Liver (tissue), 9 donors: ENCODE data around the gene MSH6. TPM values are rescaled to one million over a fixed set of nuclear protein-coding genes. Genes with fewer than 3 reads are reported as not detected.

Experiments
- DNase-seq: peaks from one replicate; pipeline ENCODE4 v3.0.0-alpha.2; 2017; ENCODE audit warnings: low spot score
- H3K27ac ChIP-seq, 2 donors: one replicate each; pipeline ENCODE4 v1.7.0; 2013; ENCODE audit warnings: inconsistent platforms in 2 of 2, low read length in 2 of 2, control low read depth in 1 of 2, low read depth in 1 of 2, mild to moderate bottlenecking in 1 of 2
- H3K27me3 ChIP-seq, 4 donors: one replicate each; pipeline versions ENCODE4 v1.6.1 to v1.7.0; 2013; ENCODE audit warnings: low read length in 3 of 4, inconsistent platforms in 1 of 4, mild to moderate bottlenecking in 1 of 4, moderate library complexity in 1 of 4; ENCODE audit not compliant: control insufficient read depth in 4 of 4, insufficient read depth in 4 of 4
- H3K36me3 ChIP-seq, 4 donors: one replicate each; pipeline versions ENCODE4 v1.6.1 to v1.7.0; 2013; ENCODE audit warnings: low read length in 3 of 4, mild to moderate bottlenecking in 3 of 4, low read depth in 1 of 4, moderate library complexity in 1 of 4; ENCODE audit not compliant: control insufficient read depth in 4 of 4, insufficient read depth in 3 of 4
- H3K4me1 ChIP-seq, 4 donors: one replicate each; pipeline versions ENCODE4 v1.6.1 to v1.7.0; 2013; ENCODE audit warnings: low read length in 3 of 4, mild to moderate bottlenecking in 3 of 4, moderate library complexity in 1 of 4; ENCODE audit not compliant: control insufficient read depth in 4 of 4, insufficient read depth in 4 of 4
- H3K4me3 ChIP-seq, 3 donors: one replicate each; pipeline versions ENCODE4 v1.6.1 to v1.7.0; 2013; ENCODE audit warnings: low read length in 3 of 3, control low read depth in 1 of 3, low read depth in 1 of 3, mild to moderate bottlenecking in 1 of 3
- H3K9ac ChIP-seq, 2 donors: one replicate each; pipeline ENCODE4 v1.7.0; 2013; ENCODE audit warnings: low read length in 2 of 2, mild to moderate bottlenecking in 2 of 2, moderate library complexity in 2 of 2, control low read depth in 1 of 2, low read depth in 1 of 2
- H3K9me3 ChIP-seq, 4 donors: one replicate each; pipeline versions ENCODE4 v1.6.1 to v1.7.0; 2013; ENCODE audit warnings: low read length in 3 of 4; ENCODE audit not compliant: control insufficient read depth in 4 of 4
- FOXA1 ChIP-seq: IDR thresholded peaks from 2 replicates; pipeline ENCODE4 v1.6.1; 2016; ENCODE audit warnings: antibody characterized with exemption
- FOXA2 ChIP-seq: IDR thresholded peaks from 2 replicates; pipeline ENCODE4 v1.6.1; 2016; ENCODE audit warnings: antibody characterized with exemption
- GABPA ChIP-seq, 2 donors: IDR thresholded peaks in 1 of 2; conservative IDR thresholded peaks in 1 of 2; 2 replicates each; pipeline ENCODE4 v1.6.1; 2016; ENCODE audit warnings: antibody characterized with exemption in 2 of 2, mild to moderate bottlenecking in 1 of 2, moderate library complexity in 1 of 2
- HNF4A ChIP-seq, 2 donors: conservative IDR thresholded peaks; 2 replicates each; pipeline ENCODE4 v1.6.1; 2016; ENCODE audit warnings: antibody characterized with exemption in 2 of 2, mild to moderate bottlenecking in 2 of 2
- HNF4G ChIP-seq: IDR thresholded peaks from 2 replicates; pipeline ENCODE4 v1.6.1; 2016; ENCODE audit warnings: antibody characterized with exemption
- JUND ChIP-seq, 2 donors: IDR thresholded peaks; 2 replicates each; pipeline ENCODE4 v1.6.1; 2016; ENCODE audit warnings: antibody characterized with exemption in 2 of 2
- NR2F2 ChIP-seq: IDR thresholded peaks from 2 replicates; pipeline ENCODE4 v1.6.1; 2016; ENCODE audit warnings: antibody characterized with exemption
- RAD21 ChIP-seq, 2 donors: IDR thresholded peaks; 2 replicates each; pipeline ENCODE4 v1.6.1; 2016; ENCODE audit warnings: antibody characterized with exemption in 2 of 2, mild to moderate bottlenecking in 2 of 2
- RXRA ChIP-seq, 2 donors: IDR thresholded peaks; 2 replicates each; pipeline ENCODE4 v1.6.1; 2017 to 2018; ENCODE audit warnings: antibody characterized with exemption in 2 of 2, mild to moderate bottlenecking in 1 of 2
- SP1 ChIP-seq: IDR thresholded peaks from 2 replicates; pipeline ENCODE4 v1.6.1; 2018; ENCODE audit warnings: antibody characterized with exemption, mild to moderate bottlenecking
- TAF1 ChIP-seq: conservative IDR thresholded peaks from 2 replicates; pipeline ENCODE4 v1.6.1; 2016; ENCODE audit warnings: antibody characterized with exemption, mild to moderate bottlenecking
- YY1 ChIP-seq: IDR thresholded peaks from 2 replicates; pipeline ENCODE4 v1.6.1; 2016; ENCODE audit warnings: antibody characterized with exemption, mild to moderate bottlenecking
- WGBS: extraction: QIAGEN DNeasy Blood & Tissue Kit; methylation state at CpG from one replicate; pipeline ENCODE4 v1.1.7; 2013; 5-methylcytosine and 5-hydroxymethylcytosine counted together
- polyA plus RNA-seq, 2 donors: library from polyadenylated mRNA; stranded (reverse) in 1 of 2; unstranded in 1 of 2; fragments of 200-250 nt in 1 of 2; fragments of >200 nt in 1 of 2; fragmentation: Nextera tagmentation in 1 of 2; extraction: Ambion mirVana in 1 of 2; gene quantifications; one replicate each; pipeline versions ENCODE4 v1.2.1 to v1.2.3, GENCODE V29; 2013 to 2015
- total RNA-seq, 2 donors: library from RNA; depleted of rRNA; stranded (reverse); fragments of >200 nt; gene quantifications; one replicate each; pipeline ENCODE4 v1.2.3, GENCODE V29; 2014
- TF ChIP-seq, protein P1 (sequence below): fragments of 150-350 bp; IDR thresholded peaks from 2 replicates; pipeline ENCODE4 v1.5.1; 2017; ENCODE audit warnings: improper control_type of control experiment, low read depth, low read length; ENCODE audit not compliant: missing input control
- TF ChIP-seq, protein P2 (sequence below): IDR thresholded peaks from 2 replicates; pipeline ENCODE4 v1.6.1; 2016; ENCODE audit warnings: antibody characterized with exemption, mild to moderate bottlenecking
- TF ChIP-seq, protein P3 (sequence below): IDR thresholded peaks from 2 replicates; pipeline ENCODE4 v1.6.1; 2016; ENCODE audit warnings: antibody characterized with exemption
- donor health status: healthy.
- donor health status: healthy.
- donor health status: healthy.
- donor health status: healthy.
- donor health status: healthy.

The MSH6 gene
- total and polyA plus RNA-seq, 4 donors = 5.3 to 40.5 (median 17.6) TPM

DNA sequence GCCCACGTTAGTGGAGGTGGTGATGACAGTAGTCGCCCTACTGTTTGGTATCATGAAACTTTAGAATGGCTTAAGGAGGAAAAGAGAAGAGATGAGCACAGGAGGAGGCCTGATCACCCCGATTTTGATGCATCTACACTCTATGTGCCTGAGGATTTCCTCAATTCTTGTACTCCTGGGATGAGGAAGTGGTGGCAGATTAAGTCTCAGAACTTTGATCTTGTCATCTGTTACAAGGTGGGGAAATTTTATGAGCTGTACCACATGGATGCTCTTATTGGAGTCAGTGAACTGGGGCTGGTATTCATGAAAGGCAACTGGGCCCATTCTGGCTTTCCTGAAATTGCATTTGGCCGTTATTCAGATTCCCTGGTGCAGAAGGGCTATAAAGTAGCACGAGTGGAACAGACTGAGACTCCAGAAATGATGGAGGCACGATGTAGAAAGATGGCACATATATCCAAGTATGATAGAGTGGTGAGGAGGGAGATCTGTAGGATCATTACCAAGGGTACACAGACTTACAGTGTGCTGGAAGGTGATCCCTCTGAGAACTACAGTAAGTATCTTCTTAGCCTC is 16.2 kb downstream of the MSH6 start:
- Histone ChIP-seq H3K4me3 (no peak overlapping the region), H3K4me1 (no peaks in the 10 kb centered on the region), H3K27me3 (no peaks in the 10 kb centered on the region), H3K36me3 (peaks cover 19 to 54% (median 47%) of the 10 kb centered on the region in 4 donors), H3K9ac (no peak overlapping the region), H3K27ac (no peak overlapping the region), H3K9me3 (peaks cover 0 to 4% (median 2%) of the 10 kb centered on the region in 4 donors)
- no peak for TF ChIP-seq HNF4G
- no peak for TF ChIP-seq FOXA1
- TF ChIP-seq, protein P1, sequence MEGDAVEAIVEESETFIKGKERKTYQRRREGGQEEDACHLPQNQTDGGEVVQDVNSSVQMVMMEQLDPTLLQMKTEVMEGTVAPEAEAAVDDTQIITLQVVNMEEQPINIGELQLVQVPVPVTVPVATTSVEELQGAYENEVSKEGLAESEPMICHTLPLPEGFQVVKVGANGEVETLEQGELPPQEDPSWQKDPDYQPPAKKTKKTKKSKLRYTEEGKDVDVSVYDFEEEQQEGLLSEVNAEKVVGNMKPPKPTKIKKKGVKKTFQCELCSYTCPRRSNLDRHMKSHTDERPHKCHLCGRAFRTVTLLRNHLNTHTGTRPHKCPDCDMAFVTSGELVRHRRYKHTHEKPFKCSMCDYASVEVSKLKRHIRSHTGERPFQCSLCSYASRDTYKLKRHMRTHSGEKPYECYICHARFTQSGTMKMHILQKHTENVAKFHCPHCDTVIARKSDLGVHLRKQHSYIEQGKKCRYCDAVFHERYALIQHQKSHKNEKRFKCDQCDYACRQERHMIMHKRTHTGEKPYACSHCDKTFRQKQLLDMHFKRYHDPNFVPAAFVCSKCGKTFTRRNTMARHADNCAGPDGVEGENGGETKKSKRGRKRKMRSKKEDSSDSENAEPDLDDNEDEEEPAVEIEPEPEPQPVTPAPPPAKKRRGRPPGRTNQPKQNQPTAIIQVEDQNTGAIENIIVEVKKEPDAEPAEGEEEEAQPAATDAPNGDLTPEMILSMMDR = no peak
- no peak for TF ChIP-seq JUND (IDR thresholded peaks at IDR 0.05)
- no peak for TF ChIP-seq YY1
- DNase-seq = no peak
- 95% methylated on average over 6 of the region's 6 CpGs for WGBS

DNA sequence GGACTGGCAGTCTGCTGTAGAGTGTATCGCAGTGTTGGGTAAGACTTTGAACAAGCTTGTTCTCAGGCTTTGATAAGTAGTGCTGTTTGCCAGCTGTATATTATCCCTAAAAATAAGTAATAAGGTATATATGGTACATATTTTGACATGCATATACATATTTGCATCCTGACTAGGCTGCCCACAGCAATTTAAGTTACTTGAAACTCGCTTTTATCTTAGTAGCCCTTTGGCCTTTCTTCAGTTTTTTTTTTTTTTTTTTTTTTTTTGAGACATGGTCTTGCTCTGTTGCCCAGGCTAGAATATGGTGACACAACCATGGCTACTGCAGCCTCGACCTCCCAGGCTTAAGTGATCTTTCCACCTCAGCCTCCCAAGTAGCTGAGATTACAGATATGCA is 18.2 kb downstream of the MSH6 start:
- no peak for DNase-seq
- no peaks in the 10 kb centered on the region for H3K4me1 ChIP-seq
- peaks cover 0 to 4% (median 2%) of the 10 kb centered on the region in 4 donors for H3K9me3 ChIP-seq
- no peak for TF ChIP-seq FOXA2
- TF ChIP-seq, protein P1 = no peak
- H3K9ac ChIP-seq = no peak overlapping the region
- 96% methylated on average over 3 of the region's 3 CpGs for WGBS
- no peaks in the 10 kb centered on the region for H3K27me3 ChIP-seq
- peaks cover 14 to 58% (median 55%) of the 10 kb centered on the region in 4 donors for H3K36me3 ChIP-seq
- H3K27ac ChIP-seq = no peak overlapping the region
- H3K4me3 ChIP-seq = no peak overlapping the region

DNA sequence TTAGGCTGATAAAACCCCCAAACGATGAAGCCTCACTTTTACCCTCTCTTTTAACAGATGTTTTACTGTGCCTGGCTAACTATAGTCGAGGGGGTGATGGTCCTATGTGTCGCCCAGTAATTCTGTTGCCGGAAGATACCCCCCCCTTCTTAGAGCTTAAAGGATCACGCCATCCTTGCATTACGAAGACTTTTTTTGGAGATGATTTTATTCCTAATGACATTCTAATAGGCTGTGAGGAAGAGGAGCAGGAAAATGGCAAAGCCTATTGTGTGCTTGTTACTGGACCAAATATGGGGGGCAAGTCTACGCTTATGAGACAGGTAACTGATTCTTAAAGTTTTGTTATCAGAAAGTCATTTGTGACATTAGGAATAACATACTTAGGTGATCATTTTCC is 20.4 kb downstream of the MSH6 start:
- 97% methylated on average over 7 of the region's 7 CpGs for WGBS
- peaks cover 0 to 4% (median 2%) of the 10 kb centered on the region in 4 donors for H3K9me3 ChIP-seq
- DNase-seq = no peak
- no peak overlapping the region for H3K4me3 ChIP-seq
- H3K4me1 ChIP-seq = no peaks in the 10 kb centered on the region
- peaks cover 18 to 69% (median 60%) of the 10 kb centered on the region in 4 donors for H3K36me3 ChIP-seq
- H3K9ac ChIP-seq = no peak overlapping the region
- H3K27me3 ChIP-seq = no peaks in the 10 kb centered on the region
- H3K27ac ChIP-seq = no peak overlapping the region
- TF ChIP-seq FOXA2 = no peak
- no peak for TF ChIP-seq GABPA (IDR thresholded peaks at IDR 0.05 in 1 of 2, conservative IDR thresholded peaks at IDR 0.05 in 1 of 2)
- TF ChIP-seq NR2F2 = no peak
- no peak for TF ChIP-seq JUND (IDR thresholded peaks at IDR 0.05)
- no peak for TF ChIP-seq FOXA1
- TF ChIP-seq, protein P2, sequence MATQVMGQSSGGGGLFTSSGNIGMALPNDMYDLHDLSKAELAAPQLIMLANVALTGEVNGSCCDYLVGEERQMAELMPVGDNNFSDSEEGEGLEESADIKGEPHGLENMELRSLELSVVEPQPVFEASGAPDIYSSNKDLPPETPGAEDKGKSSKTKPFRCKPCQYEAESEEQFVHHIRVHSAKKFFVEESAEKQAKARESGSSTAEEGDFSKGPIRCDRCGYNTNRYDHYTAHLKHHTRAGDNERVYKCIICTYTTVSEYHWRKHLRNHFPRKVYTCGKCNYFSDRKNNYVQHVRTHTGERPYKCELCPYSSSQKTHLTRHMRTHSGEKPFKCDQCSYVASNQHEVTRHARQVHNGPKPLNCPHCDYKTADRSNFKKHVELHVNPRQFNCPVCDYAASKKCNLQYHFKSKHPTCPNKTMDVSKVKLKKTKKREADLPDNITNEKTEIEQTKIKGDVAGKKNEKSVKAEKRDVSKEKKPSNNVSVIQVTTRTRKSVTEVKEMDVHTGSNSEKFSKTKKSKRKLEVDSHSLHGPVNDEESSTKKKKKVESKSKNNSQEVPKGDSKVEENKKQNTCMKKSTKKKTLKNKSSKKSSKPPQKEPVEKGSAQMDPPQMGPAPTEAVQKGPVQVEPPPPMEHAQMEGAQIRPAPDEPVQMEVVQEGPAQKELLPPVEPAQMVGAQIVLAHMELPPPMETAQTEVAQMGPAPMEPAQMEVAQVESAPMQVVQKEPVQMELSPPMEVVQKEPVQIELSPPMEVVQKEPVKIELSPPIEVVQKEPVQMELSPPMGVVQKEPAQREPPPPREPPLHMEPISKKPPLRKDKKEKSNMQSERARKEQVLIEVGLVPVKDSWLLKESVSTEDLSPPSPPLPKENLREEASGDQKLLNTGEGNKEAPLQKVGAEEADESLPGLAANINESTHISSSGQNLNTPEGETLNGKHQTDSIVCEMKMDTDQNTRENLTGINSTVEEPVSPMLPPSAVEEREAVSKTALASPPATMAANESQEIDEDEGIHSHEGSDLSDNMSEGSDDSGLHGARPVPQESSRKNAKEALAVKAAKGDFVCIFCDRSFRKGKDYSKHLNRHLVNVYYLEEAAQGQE = no peak
- no peak for TF ChIP-seq SP1
- TF ChIP-seq RAD21 (IDR thresholded peaks at IDR 0.05) = no peak
- TF ChIP-seq, protein P1 = no peak
- TF ChIP-seq YY1 = no peak
- TF ChIP-seq, protein P3, sequence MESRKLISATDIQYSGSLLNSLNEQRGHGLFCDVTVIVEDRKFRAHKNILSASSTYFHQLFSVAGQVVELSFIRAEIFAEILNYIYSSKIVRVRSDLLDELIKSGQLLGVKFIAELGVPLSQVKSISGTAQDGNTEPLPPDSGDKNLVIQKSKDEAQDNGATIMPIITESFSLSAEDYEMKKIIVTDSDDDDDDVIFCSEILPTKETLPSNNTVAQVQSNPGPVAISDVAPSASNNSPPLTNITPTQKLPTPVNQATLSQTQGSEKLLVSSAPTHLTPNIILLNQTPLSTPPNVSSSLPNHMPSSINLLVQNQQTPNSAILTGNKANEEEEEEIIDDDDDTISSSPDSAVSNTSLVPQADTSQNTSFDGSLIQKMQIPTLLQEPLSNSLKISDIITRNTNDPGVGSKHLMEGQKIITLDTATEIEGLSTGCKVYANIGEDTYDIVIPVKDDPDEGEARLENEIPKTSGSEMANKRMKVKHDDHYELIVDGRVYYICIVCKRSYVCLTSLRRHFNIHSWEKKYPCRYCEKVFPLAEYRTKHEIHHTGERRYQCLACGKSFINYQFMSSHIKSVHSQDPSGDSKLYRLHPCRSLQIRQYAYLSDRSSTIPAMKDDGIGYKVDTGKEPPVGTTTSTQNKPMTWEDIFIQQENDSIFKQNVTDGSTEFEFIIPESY = no peak
- TF ChIP-seq HNF4A (conservative IDR thresholded peaks at IDR 0.05) = no peak
- TF ChIP-seq RXRA (IDR thresholded peaks at IDR 0.05) = no peak
- TF ChIP-seq HNF4G = no peak
- no peak for TF ChIP-seq TAF1
